HG03108 (cell line): Measurements from ENCODE around the gene ANKRD36B.
"Not testable (repeated sequence)": the region's sequence is repeated elsewhere in the genome, so short reads cannot be mapped to it uniquely, and the experiment has no call there.

Source experiments
- ATAC-seq: cut with Tn5 transposase; IDR thresholded peaks from one replicate; pipeline ENCODE4 v1.9.1; 2021; ENCODE audit warnings: moderate library complexity; ENCODE audit not compliant: unreplicated experiment

The ANKRD36B gene

DNA sequence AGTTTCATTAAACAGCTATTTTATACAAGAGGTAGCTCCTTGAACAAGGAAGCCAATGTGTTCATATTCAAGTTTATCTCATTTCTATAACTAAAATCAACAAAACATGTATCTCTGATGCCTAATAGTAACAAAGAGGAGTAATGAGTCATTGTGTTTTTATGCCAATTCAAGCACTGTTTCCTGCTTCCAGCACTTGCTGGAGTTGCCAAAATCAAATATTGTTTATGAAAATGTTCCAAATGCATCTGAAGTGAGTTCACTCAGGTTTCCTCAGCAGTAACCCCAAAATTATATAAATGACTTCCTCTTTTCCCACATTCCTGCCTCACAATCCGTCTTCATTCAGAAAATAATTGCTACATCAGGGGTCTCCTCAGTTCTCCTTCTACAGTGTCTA lies 39.2 kb downstream of the ANKRD36B start:
- ATAC-seq = not testable (repeated sequence)

DNA sequence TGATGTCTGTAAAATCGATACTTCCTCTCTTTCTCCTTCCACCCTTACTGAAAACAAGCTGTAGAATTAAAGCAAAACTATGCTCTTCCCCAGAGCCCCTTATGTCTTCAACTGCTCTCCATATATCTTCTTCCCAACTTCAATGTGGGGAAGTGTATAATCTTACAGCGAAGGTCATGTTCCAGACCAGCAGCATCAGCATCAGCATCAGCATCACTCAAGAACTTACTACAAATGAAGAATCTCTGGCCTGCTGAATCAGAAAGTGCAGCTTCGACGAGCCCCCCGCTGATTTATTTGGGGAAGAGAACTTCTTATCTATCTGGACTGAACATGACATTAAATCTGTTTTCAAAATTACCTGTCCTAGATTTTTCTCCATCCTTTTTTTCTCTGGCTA lies 40.6 kb downstream of the ANKRD36B start:
- not testable (repeated sequence) for ATAC-seq

DNA sequence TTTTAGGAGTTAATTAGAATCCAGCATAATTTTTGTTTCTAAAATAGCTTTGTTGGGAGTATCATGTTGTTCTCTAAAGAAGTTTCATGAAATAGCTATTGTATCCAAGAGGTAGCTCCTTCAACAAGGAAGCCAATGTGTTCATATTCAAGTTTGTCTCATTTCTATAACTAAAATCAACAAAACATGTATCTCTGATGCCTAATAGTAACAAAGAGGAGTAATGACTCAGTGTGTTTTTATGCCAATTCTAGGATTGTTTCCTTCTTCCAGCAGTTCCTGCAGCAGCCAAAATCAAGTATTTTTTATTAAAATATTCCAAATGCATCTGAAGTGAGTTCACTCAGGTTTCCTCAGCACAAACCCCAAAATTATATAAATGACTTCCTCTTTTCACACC lies 41.1 kb downstream of the ANKRD36B start:
- not testable (repeated sequence) for ATAC-seq

DNA sequence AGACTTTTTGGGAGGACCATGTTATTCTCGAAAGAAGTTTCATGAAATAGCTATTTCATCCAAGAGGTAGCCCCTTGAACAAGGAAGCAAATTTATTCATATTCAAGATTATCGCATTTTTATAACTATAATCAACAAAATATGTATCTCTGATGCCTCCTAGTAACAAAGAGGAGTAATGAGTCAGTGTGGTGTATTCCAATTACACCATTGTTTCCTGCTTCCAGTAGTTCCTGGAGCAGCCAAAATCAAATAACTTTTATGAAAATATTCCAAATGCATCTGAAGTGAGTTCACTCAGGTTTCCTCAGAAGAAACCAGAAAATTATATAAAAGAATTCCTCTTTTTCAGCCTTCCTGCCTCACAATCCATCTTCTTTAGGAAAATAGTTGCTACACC lies 43.0 kb downstream of the ANKRD36B start:
- ATAC-seq = no peak

DNA sequence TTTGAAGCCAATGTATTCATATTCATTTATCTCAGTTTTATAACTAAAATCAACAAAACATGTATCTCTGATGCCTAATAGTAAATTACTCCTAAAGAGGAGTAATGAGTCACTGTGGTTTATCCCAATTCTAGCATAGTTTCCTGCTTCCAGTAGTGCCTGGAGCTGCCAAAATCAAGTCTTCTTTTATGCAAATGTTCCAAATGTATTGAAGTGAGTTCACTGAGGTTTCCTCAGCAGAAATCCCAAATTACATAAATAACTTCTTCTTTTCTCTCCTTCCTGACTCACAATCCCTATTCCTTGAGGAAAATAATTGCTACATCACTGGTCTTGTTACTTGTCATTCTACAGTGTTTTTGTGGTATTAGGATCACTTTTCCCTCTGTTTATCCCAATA lies 44.8 kb downstream of the ANKRD36B start:
- ATAC-seq = not testable (repeated sequence)

DNA sequence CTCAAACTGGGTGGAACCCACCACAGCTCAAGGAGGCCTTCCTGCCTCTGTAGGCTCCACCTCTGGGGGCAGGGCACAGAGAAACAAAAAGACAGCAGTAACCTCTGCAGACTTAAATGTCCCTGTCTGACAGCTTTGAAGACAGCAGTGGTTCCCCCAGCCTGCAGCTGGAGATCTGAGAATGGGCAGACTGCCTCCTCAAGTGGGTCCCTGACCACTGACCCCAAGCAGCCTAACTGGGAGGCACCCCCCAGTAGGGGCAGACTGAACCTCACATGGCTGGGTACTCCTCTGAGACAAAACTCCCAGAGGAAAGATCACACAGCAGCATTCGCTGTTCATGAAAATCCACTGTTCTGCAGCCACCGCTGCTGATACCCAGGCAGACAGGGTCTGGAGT lies 63.8 kb downstream of the ANKRD36B start:
- not testable (repeated sequence) for ATAC-seq

DNA sequence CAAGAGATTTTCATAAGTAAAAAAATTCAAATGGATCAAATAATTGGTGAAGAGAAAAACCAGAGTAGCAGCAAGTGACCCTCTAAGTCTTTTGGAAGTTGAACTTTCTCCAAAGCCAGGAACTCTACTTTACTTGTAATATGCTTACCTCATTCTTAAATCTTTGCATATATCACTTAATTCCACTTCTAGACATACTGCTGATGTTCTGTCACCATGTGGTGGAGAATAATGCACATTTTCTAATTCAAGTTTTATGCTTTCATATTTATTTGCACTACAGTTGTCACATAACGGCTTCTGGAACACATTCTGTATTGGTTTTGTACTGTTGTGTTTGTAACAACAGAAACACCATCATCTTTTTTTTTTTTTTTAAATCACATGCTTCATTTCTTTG lies 65.9 kb downstream of the ANKRD36B start:
- not testable (repeated sequence) for ATAC-seq

DNA sequence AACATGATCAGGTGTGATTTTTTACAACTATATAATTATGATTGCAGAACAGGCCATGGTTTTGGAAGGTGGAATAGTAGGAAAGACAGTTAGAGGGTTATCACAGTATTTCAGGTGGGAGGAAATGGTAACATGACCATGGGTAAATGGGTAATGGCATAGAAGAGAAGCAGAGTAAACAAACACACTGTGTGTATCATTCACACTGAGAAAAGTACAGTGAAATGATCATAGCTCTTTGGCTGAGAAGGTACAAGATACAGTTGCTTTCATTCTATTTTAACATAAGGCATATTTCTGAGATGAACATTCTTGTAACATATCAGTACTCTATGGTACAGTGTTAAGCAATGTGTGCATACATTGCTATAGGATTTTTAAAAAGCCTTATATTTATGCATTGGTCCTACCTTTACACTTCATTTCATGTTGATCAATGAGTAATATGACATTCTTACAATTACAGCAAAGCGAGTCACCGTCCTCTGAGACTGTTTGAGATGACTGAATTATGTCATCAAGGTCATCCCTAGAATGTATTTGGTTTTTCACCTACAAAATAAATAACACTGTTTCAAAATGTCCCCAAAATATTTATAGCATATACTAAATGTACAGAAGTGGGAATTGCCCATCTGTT lies 66.6 kb downstream of the ANKRD36B start:
- not testable (repeated sequence) for ATAC-seq

DNA sequence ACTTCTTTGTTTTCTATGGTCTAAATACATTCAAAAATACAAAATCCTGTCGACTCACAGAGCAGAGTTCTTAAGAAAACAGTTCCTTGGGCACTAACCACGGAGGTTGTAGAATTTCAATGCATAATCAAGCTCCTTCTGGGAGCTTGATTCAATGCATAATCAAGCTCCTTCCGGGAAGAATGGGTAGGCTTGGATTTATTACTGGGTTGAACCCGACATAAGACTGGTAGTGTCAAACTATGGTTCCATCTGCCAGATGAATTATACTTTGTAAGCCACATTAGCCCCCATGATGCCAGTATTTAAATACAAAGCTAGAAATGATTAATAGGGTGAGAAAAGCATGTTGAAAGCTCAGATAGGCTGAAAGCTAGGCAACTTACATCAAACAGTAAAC lies 94.0 kb downstream of the ANKRD36B start:
- ATAC-seq = not testable (repeated sequence)

DNA sequence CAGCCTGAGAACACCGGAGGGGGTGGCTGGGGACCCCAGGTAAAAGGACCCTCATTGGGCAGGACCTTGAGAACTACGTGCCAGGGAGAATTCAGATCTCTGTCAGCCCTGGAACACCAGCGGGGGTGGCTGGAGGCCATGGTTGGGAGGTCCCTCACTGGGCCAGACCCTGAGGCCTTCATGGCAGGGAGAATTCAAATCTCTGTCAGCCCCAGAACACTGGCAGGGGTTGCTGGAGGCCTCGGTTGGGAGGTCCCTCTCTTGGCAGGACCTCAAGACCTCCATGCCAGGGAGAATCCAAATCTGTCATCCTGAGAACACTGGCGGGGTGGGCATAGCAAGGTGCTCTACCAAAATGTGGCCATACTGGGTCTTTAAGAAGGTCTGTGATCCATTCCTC lies 99.5 kb downstream of the ANKRD36B start:
- not testable (repeated sequence) for ATAC-seq
